Measurements from ENCODE around the gene MYMK.

The MYMK gene

DNA sequence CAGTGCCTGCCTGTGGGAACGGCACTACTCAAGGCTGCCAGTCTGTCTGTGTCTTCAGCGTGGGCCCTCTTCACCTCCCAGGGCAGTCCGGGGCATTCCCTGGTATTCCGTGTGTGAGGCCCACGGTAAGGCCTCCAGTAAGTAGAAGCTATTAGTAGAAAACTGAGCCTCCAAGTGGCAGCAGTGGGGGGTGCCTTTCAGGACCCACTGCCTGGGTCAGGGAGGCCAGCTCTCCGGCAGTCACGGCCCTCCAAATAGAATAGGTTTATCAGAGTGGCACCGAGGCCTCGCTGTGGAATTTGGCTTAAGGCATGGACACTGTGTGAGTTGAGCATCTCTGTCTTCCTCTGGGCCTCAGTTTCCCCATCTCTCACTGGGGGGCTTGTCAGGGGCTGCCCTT is 32.8 kb upstream of the MYMK start:
- no peak for DNase-seq

DNA sequence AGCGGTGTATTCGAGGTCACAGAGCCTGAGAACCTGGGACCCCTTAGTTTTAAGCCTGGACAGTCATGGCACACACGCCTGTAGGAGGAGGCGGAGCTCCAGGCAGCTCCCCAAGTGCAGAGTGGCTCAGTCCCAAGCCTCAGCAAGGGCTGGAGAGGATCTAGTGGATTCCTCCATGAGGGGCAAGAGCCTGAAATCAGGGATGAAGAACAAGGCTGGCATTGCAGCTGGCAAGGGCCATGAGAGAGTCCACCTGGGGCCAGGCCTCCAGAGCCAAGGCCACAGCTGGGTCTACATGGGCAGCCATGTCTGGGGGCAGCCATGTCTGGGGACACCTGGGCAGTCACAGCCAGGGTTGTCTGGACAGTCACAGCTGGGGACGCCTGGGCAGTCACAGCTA is 31.6 kb upstream of the MYMK start:
- no peak for DNase-seq

DNA sequence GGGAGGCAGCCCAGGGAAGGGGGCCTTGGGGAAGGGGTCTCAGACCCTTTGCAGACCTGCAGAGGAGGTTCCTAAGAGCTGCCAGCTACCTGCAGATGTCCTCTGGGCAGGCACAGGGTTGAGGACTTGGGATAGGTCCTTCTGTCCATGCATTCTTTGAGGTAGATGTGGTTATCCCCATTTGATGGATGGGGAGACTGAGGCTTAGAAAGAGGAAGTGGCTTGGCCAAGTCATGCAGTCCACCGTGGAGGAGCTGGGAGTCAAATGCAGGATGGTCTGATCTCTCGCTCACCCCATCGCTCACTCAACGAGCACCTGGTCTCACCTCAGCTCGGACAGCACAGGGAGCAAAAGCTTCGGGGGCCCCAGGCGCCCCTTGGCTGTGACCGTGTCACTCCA is 30.0 kb upstream of the MYMK start:
- DNase-seq = no peak

- DNase-seq = no peak
Measured at GRCh38 chr9:133553973-133554713, 29.4 kb upstream of the MYMK start.

GRCh38 chr9:133553123-133553522 is 28.4 kb upstream of the MYMK start:
- DNase-seq = no peak

- DNase-seq = no peak
Measured at GRCh38 chr9:133552236-133552635, 27.5 kb upstream of the MYMK start.

- DNase-seq = no peak
Measured at GRCh38 chr9:133551446-133551845, 26.7 kb upstream of the MYMK start.

DNA sequence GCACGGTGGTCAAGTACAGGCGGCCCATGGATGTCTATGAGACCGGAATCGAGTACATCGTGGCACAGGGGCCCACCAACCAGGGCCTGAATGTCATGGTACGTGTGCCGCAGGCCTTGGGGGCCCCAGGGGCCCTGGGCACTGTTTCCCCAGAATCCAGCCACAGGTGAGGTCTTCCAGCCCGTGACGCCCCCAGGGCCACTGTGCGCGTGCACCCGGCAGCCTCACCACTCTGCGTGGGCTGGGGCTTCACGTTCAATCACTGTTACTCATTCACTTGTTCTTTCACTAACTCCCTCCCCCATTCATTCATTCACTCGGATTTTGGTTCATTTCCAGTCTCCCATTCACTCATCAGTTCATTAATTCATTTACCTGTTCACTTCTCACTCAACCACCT is 22.4 kb upstream of the MYMK start:
- DNase-seq = no peak

DNA sequence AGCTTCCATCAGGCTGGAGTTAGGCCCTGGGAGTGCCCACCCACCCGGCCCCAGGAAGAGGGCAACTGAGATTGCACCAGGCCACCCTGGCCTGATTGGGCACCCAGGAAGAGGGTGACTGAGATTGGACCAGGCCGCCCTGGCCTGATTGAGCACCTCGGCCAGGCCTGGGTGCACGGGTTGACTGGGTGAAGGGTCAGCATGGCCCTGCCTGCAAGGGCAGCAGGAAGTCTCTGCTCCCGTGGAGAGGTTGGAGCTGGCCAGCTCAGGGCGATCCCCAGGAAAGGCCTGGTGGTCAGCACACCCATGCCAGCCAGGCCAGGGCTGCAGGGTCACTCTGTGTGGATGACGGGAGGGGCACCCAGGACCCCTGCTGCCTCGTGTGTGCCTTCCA is 21.5 kb upstream of the MYMK start:
- no peak for DNase-seq

- no peak for DNase-seq
Measured at GRCh38 chr9:133545494-133546286, 20.9 kb upstream of the MYMK start.

GRCh38 chr9:133543772-133544467 is 19.2 kb upstream of the MYMK start:
- DNase-seq = no peak

GRCh38 chr9:133542002-133542401 is 17.2 kb upstream of the MYMK start:
- DNase-seq = no peak

- DNase-seq = no peak
Measured at GRCh38 chr9:133540698-133541025, 15.9 kb upstream of the MYMK start.

DNA sequence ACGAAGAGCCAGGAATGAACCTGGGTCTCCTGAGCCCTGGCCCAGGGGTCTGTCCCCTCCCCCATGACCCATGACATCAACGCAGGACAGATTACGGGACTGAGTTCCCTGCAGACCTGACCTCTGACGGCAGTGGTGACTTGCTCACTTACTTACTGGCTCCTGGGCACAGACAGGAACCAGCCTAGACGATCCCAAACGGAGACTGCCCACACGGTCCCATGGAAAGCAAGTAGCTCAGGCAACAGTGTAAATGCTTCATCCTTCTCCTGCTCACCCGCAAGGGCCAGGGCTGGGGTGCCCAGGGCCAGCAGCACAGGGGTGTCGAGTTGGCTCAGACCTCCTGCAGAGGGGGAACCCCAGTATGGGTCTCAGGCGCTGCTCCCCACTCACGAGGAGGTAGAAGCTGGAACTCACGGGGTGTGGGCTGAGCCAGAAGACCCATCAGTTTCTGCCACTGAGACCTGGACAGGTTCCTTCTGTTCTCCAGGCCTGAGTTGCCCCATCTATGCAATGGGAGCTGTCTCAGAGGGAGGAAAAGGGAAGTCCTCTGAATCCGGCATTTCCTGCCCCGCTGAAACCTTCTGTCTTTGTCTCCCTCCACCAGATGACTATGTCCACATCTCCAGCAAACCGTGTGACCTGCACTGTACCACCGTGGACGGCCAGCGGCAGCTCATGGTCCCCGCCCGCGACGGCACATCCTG is 15.4 kb upstream of the MYMK start:
- no peak for DNase-seq

DNA sequence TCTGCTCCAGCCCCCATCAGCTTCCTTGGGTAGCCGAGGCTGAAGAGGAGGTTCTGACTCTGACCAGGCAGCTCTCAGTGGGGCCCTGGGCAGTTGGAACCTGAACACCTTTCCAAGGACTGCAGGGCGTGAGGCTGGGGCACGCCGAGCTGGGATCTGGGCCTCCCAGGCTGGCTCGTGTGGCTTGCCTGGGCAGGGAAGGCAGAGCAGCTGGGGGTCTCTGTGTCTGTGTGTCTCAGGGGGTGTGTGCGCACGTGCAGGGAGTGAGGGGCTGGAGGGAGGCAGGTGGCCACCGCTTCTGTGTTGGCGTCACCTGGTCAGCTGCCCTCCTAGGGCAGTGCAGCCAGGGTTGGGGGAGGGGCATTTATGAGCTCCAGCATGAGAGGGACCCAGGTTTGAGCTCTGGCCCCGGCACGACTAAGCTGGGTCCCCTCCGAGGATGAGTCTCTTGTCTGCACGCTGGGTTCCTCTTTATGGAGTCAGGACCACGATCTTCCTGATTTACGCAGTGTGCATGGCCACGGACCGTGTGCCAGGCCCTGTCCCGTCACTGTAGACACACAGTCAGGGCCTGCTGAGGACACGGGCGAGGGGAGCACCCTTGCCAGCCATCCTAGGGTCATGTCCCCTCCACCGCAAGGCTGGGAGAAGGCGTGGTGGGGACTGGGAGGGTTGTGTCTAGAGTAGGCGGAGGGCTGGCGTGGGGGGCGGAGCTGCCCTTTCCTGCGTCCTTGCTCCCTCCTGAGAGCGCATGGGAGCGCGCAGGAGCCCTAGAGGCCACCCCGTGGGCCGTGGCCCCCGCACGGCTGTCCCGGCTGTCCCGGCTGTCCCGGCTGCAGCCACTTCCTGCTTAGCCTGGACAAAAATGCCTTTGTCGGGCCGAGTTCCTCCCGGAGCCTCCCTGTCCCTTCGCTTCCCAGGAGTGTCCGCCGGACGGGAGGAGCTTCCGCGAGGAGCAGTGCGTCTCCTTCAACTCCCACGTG is 14.4 kb upstream of the MYMK start:
- DNase-seq = no peak

DNA sequence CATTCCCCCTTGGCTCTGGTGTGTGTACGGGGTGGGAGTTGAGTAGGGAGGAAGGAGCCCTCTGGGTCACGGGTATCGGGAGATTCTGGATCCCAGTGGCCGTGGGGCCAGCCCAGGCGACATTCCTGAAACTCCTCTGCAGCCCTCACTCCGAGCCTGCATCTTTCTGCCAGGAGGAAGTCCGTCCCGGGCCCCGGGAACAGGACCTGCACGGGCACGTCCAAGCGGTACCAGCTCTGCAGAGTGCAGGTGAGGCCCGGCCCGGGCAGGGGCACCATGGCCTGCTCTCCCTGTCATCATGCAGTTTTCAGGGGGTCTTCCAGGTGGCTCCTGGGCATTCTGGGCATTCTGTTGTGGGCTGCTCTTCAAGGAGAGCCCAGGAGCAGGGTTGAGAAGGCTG is 13.4 kb upstream of the MYMK start:
- no peak for DNase-seq

DNA sequence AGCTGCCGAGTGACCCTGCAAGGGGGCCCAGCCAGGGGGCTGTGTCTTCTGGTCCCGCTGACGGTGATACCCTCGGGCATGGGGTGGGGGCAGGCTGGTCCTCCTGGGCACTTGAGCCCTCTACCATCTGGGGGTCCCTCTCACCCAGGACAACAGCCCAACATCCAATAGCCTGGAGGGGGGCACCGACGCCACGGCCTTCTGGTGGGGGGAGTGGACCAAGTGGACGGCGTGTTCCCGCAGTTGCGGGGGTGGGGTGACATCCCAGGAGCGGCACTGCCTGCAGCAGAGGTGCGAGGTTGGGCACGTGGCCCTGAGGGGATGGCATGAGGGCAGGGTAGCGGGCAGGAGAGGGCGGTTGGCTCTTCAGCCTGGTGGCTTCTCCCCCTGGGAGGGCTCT is 12.5 kb upstream of the MYMK start:
- DNase-seq = no peak

GRCh38 chr9:133536536-133536935 is 11.8 kb upstream of the MYMK start:
- no peak for DNase-seq

DNA sequence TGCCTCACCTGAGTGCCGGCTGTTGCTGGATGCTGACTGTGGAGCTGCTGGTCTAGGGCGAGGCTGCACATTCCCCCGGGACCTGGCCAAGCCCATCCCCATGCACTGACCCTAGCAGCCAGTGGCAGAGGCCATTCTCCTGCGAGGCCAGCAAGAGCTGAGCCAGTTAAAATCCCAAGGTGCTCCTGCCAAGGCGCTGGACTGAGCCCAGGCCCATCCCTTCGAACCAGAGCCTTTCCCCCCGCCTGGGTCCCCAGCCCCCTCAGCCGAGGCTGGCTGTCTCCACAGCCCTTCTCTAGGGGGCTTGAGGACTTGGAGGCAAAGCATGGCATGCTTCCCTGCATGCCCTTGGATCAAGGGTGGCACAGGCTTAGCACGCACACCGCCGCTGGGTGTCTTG is 11.3 kb upstream of the MYMK start:
- no peak for DNase-seq

GRCh38 chr9:133535306-133535877 is 10.6 kb upstream of the MYMK start:
- no peak for DNase-seq

Data from T-helper 9 cell (primary cell).